ENCODE measurements around the gene CDHR1.

CDHR1 gene

DNA sequence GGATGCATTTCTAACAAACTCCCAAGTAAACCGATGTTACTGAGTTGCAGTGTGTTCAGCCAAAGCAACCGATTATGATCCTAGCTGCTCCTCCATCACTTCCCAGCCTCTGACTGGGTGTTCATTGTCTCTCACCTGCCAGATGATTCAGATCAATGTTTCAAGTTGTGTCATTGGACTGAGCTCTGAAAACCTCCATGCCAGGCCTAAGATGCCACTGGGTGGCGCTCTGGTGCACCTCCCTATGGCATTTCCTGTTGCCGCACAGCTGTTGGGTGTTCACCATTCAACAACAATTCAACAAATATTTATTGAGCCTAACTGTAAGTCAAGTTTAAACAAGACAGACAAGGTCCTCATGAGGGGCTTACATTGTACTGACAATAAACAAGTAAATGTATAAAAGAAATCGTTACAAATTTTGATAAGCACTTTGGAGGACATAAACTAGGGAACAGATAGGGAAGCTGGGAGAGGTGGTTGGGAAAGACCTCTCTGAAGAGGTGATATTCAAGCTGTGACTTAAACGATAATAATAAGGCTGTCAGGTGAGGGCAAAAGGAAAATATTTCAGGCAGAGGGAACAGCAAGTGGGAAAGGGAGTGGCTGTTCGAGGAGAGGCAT, 73.3 kb downstream of the CDHR1 start:
- DNase-seq: peak; percentile 93

DNA sequence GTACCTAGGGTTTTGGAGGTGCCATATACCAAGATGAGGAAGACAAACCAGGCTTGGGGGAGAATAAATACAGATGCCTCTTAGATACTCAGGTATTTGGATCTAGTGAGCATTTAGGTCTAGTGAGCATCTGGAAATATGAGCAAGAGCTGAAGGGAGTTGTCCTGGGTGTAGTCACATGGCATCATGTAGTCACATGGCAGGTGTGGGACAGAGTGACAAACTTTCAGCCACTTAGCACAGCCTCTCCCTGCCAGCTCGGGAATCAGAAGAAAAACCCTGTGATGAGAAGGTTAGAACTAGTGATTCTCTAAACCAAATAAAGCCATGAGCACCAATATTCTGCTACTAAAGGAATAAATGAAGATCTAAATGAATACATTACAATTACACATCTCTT, 74.8 kb downstream of the CDHR1 start:
- no peak for DNase-seq

Measured in activated CD4-positive, alpha-beta T cell treated with anti-CD3 and anti-CD28 coated beads, Interleukin-2, amount 50 U/mL, for 16 hours (primary cell).